ENCODE data around the gene FN1.
A peak's percentile ranks its signal among the peaks of the same experiment; 100 is the strongest.

Gene FN1

GRCh38 chr2:215435870-215436704 lies at the start of gene FN1:
Gene FN1, minus strand, starts transcription at chr2:215436068. Its CDS starts 266 bp downstream, at chr2:215435802.
- DNase-seq (ENCODE audit: low read depth), result peak; percentile 84

- no peak for DNase-seq (ENCODE audit: low read depth)
Observed at GRCh38 chr2:215485032-215485431, 49.2 kb upstream of the FN1 start.

- DNase-seq (ENCODE audit: low read depth), result no peak
Observed at GRCh38 chr2:215484570-215484969, 48.7 kb upstream of the FN1 start.

GRCh38 chr2:215483431-215483830 lies 47.6 kb upstream of the FN1 start:
- no peak for DNase-seq (ENCODE audit: low read depth)

GRCh38 chr2:215479536-215480240 lies 43.8 kb upstream of the FN1 start:
- no peak for DNase-seq (ENCODE audit: low read depth)

- DNase-seq (ENCODE audit: low read depth), result no peak
Observed at GRCh38 chr2:215479121-215479520, 43.3 kb upstream of the FN1 start.

GRCh38 chr2:215476424-215476823 lies 40.6 kb upstream of the FN1 start:
- no peak for DNase-seq (ENCODE audit: low read depth)

- no peak for DNase-seq (ENCODE audit: low read depth)
Observed at GRCh38 chr2:215466097-215466909, 30.4 kb upstream of the FN1 start.

GRCh38 chr2:215465256-215465655 lies 29.4 kb upstream of the FN1 start:
- DNase-seq (ENCODE audit: low read depth), result no peak

GRCh38 chr2:215461836-215462532 lies 26.1 kb upstream of the FN1 start:
- no peak for DNase-seq (ENCODE audit: low read depth)

GRCh38 chr2:215460682-215461382 lies 25.0 kb upstream of the FN1 start:
- peak; percentile 67 for DNase-seq (ENCODE audit: low read depth)

- DNase-seq (ENCODE audit: low read depth), result no peak
Observed at GRCh38 chr2:215455958-215456357, 20.1 kb upstream of the FN1 start.

GRCh38 chr2:215454519-215455246 lies 18.8 kb upstream of the FN1 start:
- DNase-seq (ENCODE audit: low read depth), result no peak

GRCh38 chr2:215452725-215453124 lies 16.9 kb upstream of the FN1 start:
- DNase-seq (ENCODE audit: low read depth), result no peak

GRCh38 chr2:215451012-215451756 lies 15.3 kb upstream of the FN1 start:
- no peak for DNase-seq (ENCODE audit: low read depth)

- DNase-seq (ENCODE audit: low read depth), result no peak
Observed at GRCh38 chr2:215450188-215451011, 14.5 kb upstream of the FN1 start.

GRCh38 chr2:215447673-215448081 lies 11.8 kb upstream of the FN1 start:
- no peak for DNase-seq (ENCODE audit: low read depth)

GRCh38 chr2:215447056-215447455 lies 11.2 kb upstream of the FN1 start:
- no peak for DNase-seq (ENCODE audit: low read depth)

- DNase-seq (ENCODE audit: low read depth), result no peak
Observed at GRCh38 chr2:215442401-215442787, 6.5 kb upstream of the FN1 start.
